T-cell (primary cell): ENCODE results near the gene RXRB. TPM values are rescaled to one million over a fixed set of nuclear protein-coding genes. Genes with fewer than 3 reads are reported as not detected.

Experiments used
- ATAC-seq, 4 experiments: fragments of 200-7000 bp in 3 of 4; fragments of 150-1000 bp in 1 of 4; cut with Tn5 transposase; replicated peaks in 1 of 4; 1 replicate in 3 of 4; 2 replicates in 1 of 4; pipeline ENCODE4 v1.10.0; 2021; ENCODE audit warnings: moderate library complexity in 3 of 4, mild to moderate bottlenecking in 2 of 4, moderate number of reproducible peaks in 1 of 4
- CTCF ChIA-PET, 2 donors: fragments of 300-600 bp; sonication (Branson Sonifier 250); formaldehyde crosslinking; loops; one replicate each; lab custom pipeline; 2022; ENCODE audit warnings: antibody characterized with exemption in 2 of 2; lab: Charles Lee
- POLR2A ChIA-PET, 2 donors: fragments of 300-600 bp; sonication (Branson Sonifier 250); formaldehyde crosslinking; loops; one replicate each; lab custom pipeline; 2022; ENCODE audit warnings: antibody characterized with exemption in 2 of 2; lab: Charles Lee
- DNase-seq, 35 experiments: peaks; one replicate each; pipeline versions ENCODE4 v3.0.0 to v3.0.0-alpha.2; 2013 to 2023
- H3K27ac ChIP-seq: one replicate; pipeline ENCODE4 v1.5.1; 2013; ENCODE audit warnings: low read length
- H3K27me3 ChIP-seq, 2 experiments: replicated peaks in 1 of 2; 1 replicate in 1 of 2; 2 replicates in 1 of 2; pipeline versions ENCODE4 v1.6.1 to v1.7.0; 2013; ENCODE audit warnings: low read length in 1 of 2, mixed read lengths in 1 of 2; ENCODE audit not compliant: control insufficient read depth in 2 of 2, insufficient read depth in 2 of 2; ENCODE audit errors: extremely low read depth in 1 of 2
- H3K36me3 ChIP-seq, 2 donors: 1 replicate in 1 of 2; 2 replicates in 1 of 2; pipeline versions ENCODE4 v1.6.1 to v1.7.0; 2013; ENCODE audit warnings: low read length in 1 of 2; ENCODE audit not compliant: control insufficient read depth in 2 of 2, insufficient read depth in 1 of 2; ENCODE audit errors: extremely low read depth in 1 of 2
- H3K4me1 ChIP-seq, 2 experiments: 1 replicate in 1 of 2; 2 replicates in 1 of 2; pipeline versions ENCODE4 v1.6.1 to v1.7.0; 2013; ENCODE audit warnings: low read length in 2 of 2, mixed read lengths in 1 of 2; ENCODE audit not compliant: insufficient read depth in 2 of 2, control insufficient read depth in 1 of 2; ENCODE audit errors: extremely low read depth in 1 of 2
- H3K4me3 ChIP-seq, 2 donors: 1 replicate in 1 of 2; 2 replicates in 1 of 2; pipeline versions ENCODE4 v1.5.1 to v1.7.0; 2013; ENCODE audit warnings: mild to moderate bottlenecking in 2 of 2, low read length in 1 of 2, moderate library complexity in 1 of 2; ENCODE audit not compliant: control insufficient read depth in 1 of 2; ENCODE audit errors: extremely low read depth in 1 of 2
- H3K9me3 ChIP-seq: 2 replicates; pipeline ENCODE4 v1.7.0; 2013
- H3K27ac Mint-ChIP-seq, 2 donors: one replicate each; pipeline ENCODE4 v1.8.0; 2020 to 2021; ENCODE audit warnings: mild to moderate bottlenecking in 2 of 2, mixed read lengths in 2 of 2
- H3K27me3 Mint-ChIP-seq, 2 donors: one replicate each; pipeline ENCODE4 v1.8.0; 2021 to 2022; ENCODE audit warnings: mixed read lengths in 2 of 2
- H3K36me3 Mint-ChIP-seq: one replicate; pipeline ENCODE4 v1.8.0; 2021; ENCODE audit warnings: mixed read lengths
- H3K4me1 Mint-ChIP-seq, 3 donors: one replicate each; pipeline ENCODE4 v1.8.0; 2020 to 2022; ENCODE audit warnings: mixed read lengths in 3 of 3, mild to moderate bottlenecking in 1 of 3
- H3K4me3 Mint-ChIP-seq, 3 donors: one replicate each; pipeline ENCODE4 v1.8.0; 2020 to 2022; ENCODE audit warnings: mild to moderate bottlenecking in 3 of 3, mixed read lengths in 3 of 3, moderate library complexity in 3 of 3
- H3K9me3 Mint-ChIP-seq, 3 donors: one replicate each; pipeline ENCODE4 v1.8.0; 2020 to 2022; ENCODE audit warnings: mixed read lengths in 3 of 3
- WGBS: methylation state at CpG from one replicate; pipeline ENCODE4 v1.1.5; 2013; ENCODE audit warnings: missing lambda C conversion rate; ENCODE audit not compliant: insufficient coverage; 5-methylcytosine and 5-hydroxymethylcytosine counted together
- total RNA-seq, 35 experiments: library from RNA in 6 of 35; stranded (reverse) in 6 of 35; fragments of 120-200 nt in 1 of 35; gene quantifications; one replicate each; pipeline versions ENCODE4 v1.2.1 to v1.2.4 and lab custom pipeline; 2013 to 2026

Gene RXRB
- total RNA-seq, 5 donors from 2014 or later (not counting 1 experiment from before 2014, with no cell fraction given) = 65.5 to 104 (median 96.4) TPM

DNA sequence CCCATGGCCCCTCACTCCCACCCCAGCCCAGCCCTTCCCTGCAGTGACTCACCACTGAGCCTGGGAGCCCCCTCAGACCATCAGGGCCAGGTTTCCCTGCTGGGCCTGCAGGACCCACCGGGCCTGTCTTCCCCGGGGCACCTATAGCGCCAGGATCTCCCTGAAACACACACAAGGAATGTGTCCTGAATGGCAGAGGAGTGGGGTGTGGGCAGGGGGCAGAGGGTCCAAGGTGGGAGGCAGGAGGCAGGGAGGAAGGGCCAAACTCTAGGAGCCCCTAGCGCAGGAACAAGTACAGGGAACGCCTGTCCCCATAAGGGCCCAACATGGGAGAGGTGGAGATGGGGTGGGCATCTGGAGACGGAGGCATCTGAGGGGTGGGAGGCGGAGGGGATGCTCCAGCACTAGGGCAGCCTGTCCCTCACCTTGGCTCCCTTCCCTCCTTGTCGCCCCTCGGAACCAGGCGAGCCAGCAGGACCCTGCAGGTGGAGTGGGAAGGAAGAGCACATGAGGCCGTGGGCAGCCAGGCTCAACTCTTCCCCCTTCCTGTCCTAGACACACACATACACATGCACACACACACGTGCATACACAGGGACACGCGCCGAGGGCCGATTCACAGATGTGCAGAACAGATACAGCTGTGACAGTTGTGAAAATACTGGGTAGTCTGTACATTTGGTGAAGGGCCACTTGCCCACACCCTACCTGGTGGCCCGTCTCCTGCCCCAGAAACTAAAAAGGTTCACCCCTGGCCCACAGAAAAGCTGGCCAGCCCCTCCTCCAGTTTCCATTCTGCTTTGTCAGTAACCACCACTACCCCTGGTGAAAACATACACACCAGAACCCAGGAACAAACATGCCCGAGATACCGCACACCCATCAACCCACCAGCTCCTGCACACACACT, 32.8 kb downstream of the RXRB start:
- Histone ChIP-seq H3K9me3 (no peaks in the 10 kb centered on the region), H3K4me3 (no peak overlapping the region), H3K36me3 (no peaks in the 10 kb centered on the region), H3K27me3 (peaks cover 0 to 46% of the 10 kb centered on the region in 2 experiments), H3K4me1 (no peaks in the 10 kb centered on the region), H3K27ac (no peak overlapping the region)
- Mint-ChIP-seq H3K27me3 (peaks cover 5 to 10% of the 10 kb centered on the region in 2 donors), H3K9me3 (no peaks in the 10 kb centered on the region), H3K4me3 (no peak overlapping the region), H3K4me1 (peaks cover 0 to 3% (median 0%) of the 10 kb centered on the region in 3 donors), H3K36me3 (no peaks in the 10 kb centered on the region), H3K27ac (no peak overlapping the region)
- ChIA-PET CTCF (no interaction called here), POLR2A (no interaction called here)
- ATAC-seq (no peak), DNase-seq (no peak)
- 100% methylated on average over 3 of the region's 19 CpGs for WGBS

DNA sequence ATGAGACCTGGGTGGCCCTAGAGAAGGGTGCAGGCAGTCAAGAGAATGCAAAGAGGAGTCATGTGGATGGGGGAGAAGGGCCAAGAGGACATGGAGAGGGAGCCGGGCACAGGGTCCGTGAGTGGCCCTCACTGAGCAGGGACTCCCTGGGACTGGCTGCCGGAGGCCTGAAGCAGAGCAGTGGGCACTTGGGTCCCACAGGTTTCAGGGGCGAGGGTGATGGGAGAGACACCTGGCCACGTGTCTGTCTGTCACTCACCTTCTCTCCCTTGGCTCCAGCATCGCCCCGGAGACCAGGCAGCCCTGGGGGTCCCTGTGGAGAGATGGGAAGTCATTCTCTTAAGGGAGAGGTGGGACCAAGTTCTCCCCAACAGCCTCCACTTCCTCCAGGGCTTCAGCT, 33.7 kb downstream of the RXRB start:
- no peaks in the 10 kb centered on the region for H3K36me3 ChIP-seq
- Mint-ChIP-seq H3K9me3 (no peaks in the 10 kb centered on the region), H3K36me3 (no peaks in the 10 kb centered on the region), H3K4me1 (peaks cover 5 to 7% (median 5%) of the 10 kb centered on the region in 3 donors), H3K27ac (no peak overlapping the region), H3K27me3 (peaks cover 5 to 10% of the 10 kb centered on the region in 2 donors), H3K4me3 (no peak overlapping the region)
- ATAC-seq (no peak), DNase-seq (no peak)
- H3K4me1 ChIP-seq = peaks cover 0 to 4% of the 10 kb centered on the region in 2 experiments
- CTCF ChIA-PET = no interaction called here
- H3K27me3 ChIP-seq = peaks cover 0 to 45% of the 10 kb centered on the region in 2 experiments
- 75% methylated on average over 4 of the region's 7 CpGs for WGBS
- H3K9me3 ChIP-seq = no peaks in the 10 kb centered on the region
- POLR2A ChIA-PET = no interaction called here
- H3K4me3 ChIP-seq = no peak overlapping the region
- H3K27ac ChIP-seq = no peak overlapping the region

DNA sequence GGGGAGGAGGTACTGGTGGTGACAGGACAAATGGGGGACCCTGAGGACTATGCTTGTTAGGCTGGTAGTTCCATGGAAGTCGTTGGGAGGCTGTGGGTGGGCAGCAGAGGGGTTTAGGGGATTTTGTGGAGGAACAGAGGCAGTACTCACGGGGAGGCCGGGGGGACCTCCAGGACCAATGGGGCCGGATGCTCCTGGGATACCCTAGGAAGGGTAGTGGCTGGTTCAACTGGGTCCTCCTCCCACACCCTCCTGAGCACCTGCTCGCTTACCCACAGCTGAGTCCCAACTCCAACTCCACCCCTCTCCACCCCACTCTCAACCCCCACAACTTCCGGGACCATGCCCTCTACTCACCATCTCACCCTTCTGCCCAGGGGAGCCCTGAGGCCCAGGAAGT, 34.1 kb downstream of the RXRB start:
- DNase-seq (no peak), ATAC-seq (no peak)
- no peaks in the 10 kb centered on the region for H3K36me3 ChIP-seq
- Mint-ChIP-seq H3K36me3 (no peaks in the 10 kb centered on the region), H3K27ac (no peak overlapping the region), H3K4me3 (no peak overlapping the region), H3K9me3 (no peaks in the 10 kb centered on the region), H3K27me3 (peaks cover 5 to 12% of the 10 kb centered on the region in 2 donors), H3K4me1 (peaks cover 9 to 11% (median 10%) of the 10 kb centered on the region in 3 donors)
- no peak overlapping the region for H3K4me3 ChIP-seq
- H3K27ac ChIP-seq = no peak overlapping the region
- ChIA-PET POLR2A (no interaction called here), CTCF (no interaction called here)
- H3K4me1 ChIP-seq = peaks cover 0 to 9% of the 10 kb centered on the region in 2 experiments
- H3K27me3 ChIP-seq = peaks cover 0 to 49% of the 10 kb centered on the region in 2 experiments
- no peaks in the 10 kb centered on the region for H3K9me3 ChIP-seq
- 93% methylated on average over 2 of the region's 6 CpGs for WGBS

DNA sequence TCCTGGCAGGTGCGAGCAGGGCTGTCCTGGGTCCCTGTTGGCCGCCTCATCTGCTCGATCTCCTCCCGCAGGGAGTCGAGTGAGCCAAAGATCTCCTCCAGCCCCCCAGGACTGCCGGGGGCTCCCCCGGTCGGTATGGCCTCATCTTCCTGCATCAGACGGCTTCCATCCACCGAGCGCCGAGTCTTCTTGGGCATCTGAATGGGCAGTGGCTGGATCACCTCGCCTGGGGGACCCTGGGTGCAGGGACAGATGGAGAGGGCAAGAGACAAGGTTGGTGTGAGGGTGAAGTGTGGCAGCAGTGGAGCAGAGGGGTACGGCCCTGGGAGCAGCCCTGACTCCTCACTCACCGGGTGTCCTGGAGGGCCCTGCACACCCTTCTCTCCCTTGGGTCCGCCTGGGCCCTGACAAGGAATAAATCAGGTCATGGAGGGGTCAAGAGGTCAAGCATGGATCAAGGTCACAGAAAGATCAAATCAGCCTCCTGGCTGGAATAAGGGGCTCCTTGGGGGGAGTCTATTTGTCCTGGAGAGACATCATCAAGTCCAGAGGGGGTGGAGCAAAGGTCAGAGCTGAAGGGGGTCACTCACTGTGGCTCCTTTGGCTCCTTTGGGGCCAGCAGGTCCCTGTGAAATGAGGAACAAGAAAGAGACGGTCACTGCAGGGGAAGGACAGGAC, 34.7 kb downstream of the RXRB start:
- no peak for DNase-seq
- Histone ChIP-seq H3K27ac (no peak overlapping the region), H3K9me3 (no peaks in the 10 kb centered on the region), H3K4me1 (peaks cover 0 to 15% of the 10 kb centered on the region in 2 experiments), H3K4me3 (no peak overlapping the region), H3K27me3 (peaks cover 0 to 53% of the 10 kb centered on the region in 2 experiments), H3K36me3 (no peaks in the 10 kb centered on the region)
- H3K9me3 Mint-ChIP-seq = no peaks in the 10 kb centered on the region
- ATAC-seq = no peak
- H3K4me3 Mint-ChIP-seq = no peak overlapping the region
- H3K27ac Mint-ChIP-seq = no peak overlapping the region
- H3K36me3 Mint-ChIP-seq = no peaks in the 10 kb centered on the region
- H3K27me3 Mint-ChIP-seq = peaks cover 5 to 14% of the 10 kb centered on the region in 2 donors
- ChIA-PET POLR2A (no interaction called here), CTCF (no interaction called here)
- WGBS = 77% methylated on average over 14 of the region's 17 CpGs
- peaks cover 13 to 15% (median 15%) of the 10 kb centered on the region in 3 donors for H3K4me1 Mint-ChIP-seq

DNA sequence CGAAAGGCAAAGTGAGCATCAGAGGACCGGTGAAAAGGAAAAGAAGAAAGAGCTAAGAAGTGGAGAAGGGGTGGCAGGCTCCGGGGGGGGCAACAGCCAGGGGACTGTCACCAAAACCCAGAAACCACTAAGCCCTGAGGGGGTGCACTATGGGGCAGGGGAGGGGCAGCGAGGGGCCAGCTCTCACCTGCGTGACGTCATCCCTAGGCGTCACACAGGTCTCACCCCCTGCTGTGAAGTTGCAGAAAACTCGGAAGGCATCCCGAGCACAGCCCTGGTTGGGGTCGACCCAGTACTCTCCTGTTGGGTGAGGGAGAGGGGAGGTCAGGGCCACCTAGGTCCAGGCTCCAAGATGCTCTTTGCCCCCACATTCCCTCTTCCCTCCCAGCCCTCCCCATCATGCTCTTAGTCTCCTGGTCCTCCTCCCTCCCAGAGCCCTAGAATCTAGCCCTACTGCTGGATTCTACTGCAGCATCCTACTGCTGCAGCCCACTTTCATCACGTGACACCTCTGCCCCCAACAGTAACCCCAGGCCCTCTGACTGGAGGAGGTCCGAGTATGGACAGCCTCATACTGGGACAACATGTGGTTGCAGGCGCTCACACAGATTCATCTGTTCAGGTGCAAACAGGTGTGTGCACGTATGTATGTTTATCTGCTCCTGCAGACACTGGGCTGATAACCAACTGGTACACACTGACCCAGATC, 35.6 kb downstream of the RXRB start:
- peaks cover 5 to 14% of the 10 kb centered on the region in 2 donors for H3K27me3 Mint-ChIP-seq
- Histone ChIP-seq H3K4me3 (no peak overlapping the region), H3K27ac (no peak overlapping the region), H3K36me3 (no peaks in the 10 kb centered on the region), H3K9me3 (no peaks in the 10 kb centered on the region), H3K27me3 (peaks cover 0 to 59% of the 10 kb centered on the region in 2 experiments), H3K4me1 (peaks cover 0 to 16% of the 10 kb centered on the region in 2 experiments)
- no peaks in the 10 kb centered on the region for H3K9me3 Mint-ChIP-seq
- ATAC-seq (no peak), DNase-seq (no peak)
- peaks cover 12 to 15% (median 13%) of the 10 kb centered on the region in 3 donors for H3K4me1 Mint-ChIP-seq
- H3K36me3 Mint-ChIP-seq = no peaks in the 10 kb centered on the region
- WGBS = 71% methylated on average over 7 of the region's 14 CpGs
- H3K4me3 Mint-ChIP-seq = no peak overlapping the region
- CTCF ChIA-PET = no interaction called here
- POLR2A ChIA-PET = no interaction called here
- no peak overlapping the region for H3K27ac Mint-ChIP-seq

DNA sequence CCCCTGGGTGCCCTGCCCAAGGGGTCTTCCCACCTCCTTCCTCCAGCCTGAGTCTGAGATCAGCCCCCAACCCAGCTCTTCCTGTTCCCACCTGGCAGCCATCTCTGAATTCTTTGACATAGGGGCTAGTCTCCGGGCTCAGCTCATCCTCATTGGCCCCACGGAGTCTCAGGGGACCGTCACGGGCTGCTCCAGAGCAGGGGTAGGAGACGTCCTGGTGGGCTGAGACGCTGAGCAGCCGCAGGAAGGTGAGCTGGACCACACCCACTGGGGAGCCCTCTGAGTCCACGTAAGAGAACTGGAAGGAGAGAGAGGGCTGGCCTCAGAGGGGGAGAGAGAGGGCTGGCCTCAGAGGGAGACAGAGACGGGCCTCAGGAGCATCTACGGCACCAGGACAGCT, 36.3 kb downstream of the RXRB start:
- peaks cover 0 to 64% of the 10 kb centered on the region in 2 experiments for H3K27me3 ChIP-seq
- H3K36me3 ChIP-seq = no peaks in the 10 kb centered on the region
- Mint-ChIP-seq H3K27me3 (peaks cover 5 to 14% of the 10 kb centered on the region in 2 donors), H3K36me3 (no peaks in the 10 kb centered on the region), H3K4me3 (no peak overlapping the region), H3K9me3 (no peaks in the 10 kb centered on the region), H3K27ac (no peak overlapping the region), H3K4me1 (peaks cover 12 to 15% (median 13%) of the 10 kb centered on the region in 3 donors)
- ATAC-seq = no peak
- H3K4me1 ChIP-seq = peaks cover 0 to 16% of the 10 kb centered on the region in 2 experiments
- H3K9me3 ChIP-seq = no peaks in the 10 kb centered on the region
- ChIA-PET CTCF (interaction anchor here in 1 of 2 donors (0.5 kb wide), 1 partner anchor 44 kb away, joined by 3 read pairs; no protein-coding TSS in a partner anchor), POLR2A (no interaction called here)
- no peak for DNase-seq
- no peak overlapping the region for H3K4me3 ChIP-seq
- 56% methylated on average over 10 of the region's 10 CpGs for WGBS
- H3K27ac ChIP-seq = no peak overlapping the region
